NCI-H2227 treated with DMSO at 0.1 percent for 48 hours (cell line): ENCODE data around the gene ARRDC2.
A peak's percentile ranks its signal among the peaks of the same experiment; 100 is the strongest.

Experiments used
- DNase-seq: peaks from one replicate; lab custom pipeline; 2025; lab: John Stamatoyannopoulos, UW

Gene ARRDC2

DNA sequence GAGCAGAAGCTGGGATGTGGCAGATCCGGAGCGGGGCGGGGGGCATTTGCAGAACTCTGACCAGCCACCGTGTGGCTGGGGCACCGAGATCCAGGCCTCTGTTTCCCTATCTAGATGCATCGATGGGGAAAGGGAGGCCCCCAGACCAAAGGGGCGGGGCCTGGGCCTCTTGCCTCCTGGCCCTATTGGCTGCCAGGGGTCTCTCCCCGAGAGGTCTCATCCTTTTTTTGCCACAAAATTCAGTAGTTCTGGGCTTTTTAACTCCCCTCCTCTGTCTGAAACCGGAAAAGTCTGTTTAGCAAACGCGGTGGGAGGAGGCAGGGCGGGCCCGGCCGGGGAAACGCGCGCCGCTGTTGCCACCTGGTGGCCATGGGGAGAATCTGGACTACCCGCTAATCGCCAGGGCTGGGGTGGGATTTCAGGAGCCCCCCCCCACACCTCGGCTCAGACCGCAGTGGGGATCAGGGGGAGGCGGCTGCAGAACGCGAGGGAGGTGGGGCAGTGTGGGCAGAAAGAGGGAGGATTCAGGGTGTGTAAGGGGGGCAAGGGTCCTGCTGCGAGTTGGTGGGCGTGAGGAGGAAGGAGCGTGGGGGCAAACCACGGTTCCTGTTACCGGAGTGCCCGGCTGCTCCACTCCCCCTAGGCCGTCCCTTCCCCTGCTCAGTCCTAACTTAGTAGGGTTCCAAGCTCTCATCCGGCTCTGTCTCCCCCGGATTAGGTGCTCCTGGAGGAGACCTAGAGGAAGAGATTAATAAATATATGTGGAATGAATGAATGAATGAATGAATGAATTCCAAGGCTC lies 50.4 kb downstream of the ARRDC2 start:
- DNase-seq, result peak; percentile 45

DNA sequence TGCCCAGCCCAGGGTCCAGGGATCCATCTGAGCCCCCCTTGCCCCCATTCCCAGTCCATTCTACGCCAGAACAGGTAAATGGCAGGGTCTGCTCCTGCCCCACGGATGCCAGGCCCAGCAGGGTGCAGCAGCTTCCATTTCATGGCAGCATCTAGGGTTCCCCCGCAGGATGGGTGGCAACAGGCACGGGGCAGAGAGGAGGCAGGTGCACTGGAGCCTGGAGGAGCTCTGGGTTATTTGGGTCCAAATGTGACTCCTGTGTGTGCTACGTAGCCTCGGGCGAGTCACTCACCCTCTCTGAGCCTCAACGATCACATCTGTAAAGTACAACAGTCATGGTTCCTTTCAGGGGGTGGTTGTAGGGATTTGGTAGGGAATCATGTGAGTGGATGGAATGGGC lies 51.3 kb downstream of the ARRDC2 start:
- DNase-seq, result no peak

DNA sequence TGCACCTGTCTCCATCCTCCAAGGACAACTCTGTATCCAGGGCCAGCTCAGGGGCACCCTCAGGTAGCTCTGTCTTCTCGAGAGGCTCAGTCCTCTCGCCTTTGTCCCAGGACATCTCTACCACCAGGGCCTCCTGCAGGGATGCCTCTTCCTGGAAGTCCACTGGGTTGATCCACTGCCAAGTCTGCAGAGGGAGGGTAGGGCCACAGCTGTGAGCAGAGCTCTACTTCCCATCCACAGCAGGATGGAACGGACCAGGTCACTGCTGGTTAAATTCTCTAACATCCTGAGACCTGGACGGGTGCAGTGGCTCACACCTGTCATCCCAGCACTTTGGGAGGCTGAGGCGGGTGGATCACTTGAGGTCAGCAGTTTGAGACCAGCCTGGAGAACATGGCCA lies 51.9 kb downstream of the ARRDC2 start:
- DNase-seq, result no peak

DNA sequence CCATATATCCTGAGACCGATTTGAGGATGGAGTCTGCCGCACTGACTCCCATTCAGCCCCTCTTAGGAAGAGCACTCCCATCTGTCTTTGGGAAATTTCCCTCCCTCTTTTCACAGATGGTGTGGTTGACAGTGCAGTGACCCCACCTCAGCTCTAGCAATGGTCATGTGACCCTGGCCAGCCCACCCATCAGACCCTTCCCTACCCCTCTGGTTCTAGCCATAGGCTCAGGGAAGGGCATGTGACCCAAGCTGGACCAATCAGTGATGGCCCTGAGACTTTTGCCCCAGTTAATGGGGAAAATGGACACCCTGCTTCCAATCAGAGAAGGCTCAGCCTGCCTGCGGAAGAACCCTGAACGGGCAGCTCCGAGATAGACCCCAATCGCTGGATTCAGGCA lies 52.5 kb downstream of the ARRDC2 start:
- no peak for DNase-seq

DNA sequence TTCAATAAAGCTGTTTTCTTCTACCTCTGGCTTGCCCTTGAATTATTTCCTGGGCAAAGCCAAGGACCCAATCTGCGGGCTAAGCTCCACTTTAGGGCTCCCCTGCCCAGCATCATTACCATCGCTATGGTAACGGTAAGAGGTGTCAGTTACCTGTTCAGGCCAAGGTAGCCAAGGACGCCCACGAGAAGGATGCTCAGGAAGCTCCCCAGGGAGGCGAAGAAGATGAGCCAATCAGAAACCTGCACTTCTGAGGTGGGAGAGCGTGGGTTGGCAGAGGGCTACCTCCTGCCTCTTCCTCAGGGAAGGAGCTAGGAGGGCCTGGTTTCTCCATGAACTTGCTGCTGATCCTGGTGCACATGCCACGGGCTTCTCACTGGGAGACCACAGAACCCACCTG lies 54.1 kb downstream of the ARRDC2 start:
- no peak for DNase-seq

DNA sequence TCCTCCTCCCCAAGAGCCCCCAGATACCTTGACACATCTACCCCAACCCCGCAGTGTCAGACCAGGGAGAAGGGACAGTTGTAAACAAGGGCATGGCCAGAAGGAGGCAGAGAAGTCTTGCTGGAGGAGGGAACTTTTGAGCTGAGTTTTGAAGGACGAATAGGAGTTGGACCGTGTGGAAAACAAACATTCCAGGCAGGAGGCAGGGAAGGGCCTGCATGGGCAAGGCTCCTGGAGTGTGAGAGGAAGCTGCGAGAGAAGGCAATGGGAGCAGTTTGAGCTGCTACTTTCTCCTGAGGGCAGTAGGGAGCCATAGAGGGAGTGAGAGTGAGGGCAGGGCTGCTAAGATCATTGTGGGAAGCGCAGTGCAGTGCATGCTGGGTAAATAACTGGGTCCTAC lies 55.5 kb downstream of the ARRDC2 start:
- DNase-seq, result no peak
